PC-3 (cell line): Measurements from ENCODE around the gene MAPK12. TPM values are rescaled to one million over a fixed set of nuclear protein-coding genes. Genes with fewer than 3 reads are reported as not detected.

Source experiments
- ATAC-seq: fragments of 200-7000 bp; cut with Tn5 transposase; 2 replicates; pipeline ENCODE4 v1.9.1; 2020; ENCODE audit warnings: mild to moderate bottlenecking, moderate library complexity
- BruUV-seq: library from RNA; stranded (reverse); fragments of 400-500 nt; replicated peaks from 2 replicates; lab custom pipeline; 2021; lab: Mats Ljungman, UMichigan
- CTCF ChIA-PET: fragments of 300-600 bp; sonication (Branson Sonifier 250); formaldehyde crosslinking; loops from one replicate; lab custom pipeline; 2022; ENCODE audit warnings: antibody characterized with exemption; lab: Charles Lee
- POLR2A ChIA-PET: fragments of 300-600 bp; sonication (Branson Sonifier 250); formaldehyde crosslinking; loops from one replicate; lab custom pipeline; 2022; ENCODE audit warnings: antibody characterized with exemption; ENCODE audit not compliant: unreplicated experiment; lab: Charles Lee
- DNase-seq: peaks from one replicate; pipeline ENCODE4 v3.0.0-alpha.2; 2015
- H2AFZ ChIP-seq: fragments of 300-600 bp; sonication (generic); 2 replicates; pipeline ENCODE4 v1.6.0; 2016; ENCODE audit warnings: antibody characterized with exemption, low read length
- H3F3A ChIP-seq: fragments of 300-600 bp; sonication (generic); one replicate; pipeline ENCODE4 v1.6.0; 2017; ENCODE audit warnings: antibody characterized with exemption, low read length, control low read depth, mild to moderate bottlenecking; ENCODE audit not compliant: unreplicated experiment
- H3K27ac ChIP-seq: fragments of 300-600 bp; sonication (generic); 2 replicates; pipeline ENCODE4 v1.5.1; 2016; ENCODE audit warnings: mild to moderate bottlenecking, low read length
- H3K27me3 ChIP-seq: fragments of 300-600 bp; sonication (generic); 2 replicates; pipeline ENCODE4 v1.6.1; 2016; ENCODE audit warnings: low read length, mixed read lengths
- H3K36me3 ChIP-seq: fragments of 300-600 bp; sonication (generic); 2 replicates; pipeline ENCODE4 v1.6.1; 2016; ENCODE audit warnings: low read depth, mixed run types, low read length, mixed read lengths
- H3K4me1 ChIP-seq: fragments of 300-600 bp; sonication (generic); 2 replicates; pipeline ENCODE4 v1.5.1; 2016; ENCODE audit warnings: low read length; ENCODE audit not compliant: insufficient read depth
- H3K4me2 ChIP-seq: fragments of 300-600 bp; sonication (generic); 2 replicates; pipeline ENCODE4 v1.6.0; 2016; ENCODE audit warnings: low read length
- H3K4me3 ChIP-seq: fragments of 300-600 bp; sonication (generic); 2 replicates; pipeline ENCODE4 v1.5.1; 2016; ENCODE audit warnings: mild to moderate bottlenecking, low read length, mixed read lengths
- H3K79me2 ChIP-seq: fragments of 300-600 bp; sonication (generic); 2 replicates; pipeline ENCODE4 v1.6.1; 2017; ENCODE audit warnings: low read length, mixed read lengths
- H3K9ac ChIP-seq: fragments of 300-600 bp; sonication (generic); 2 replicates; pipeline ENCODE4 v1.6.0; 2016; ENCODE audit warnings: mild to moderate bottlenecking, low read length
- H3K9me2 ChIP-seq: fragments of 300-600 bp; sonication (generic); replicated peaks from 2 replicates; pipeline ENCODE4 v1.6.1; 2016; ENCODE audit warnings: mixed run types, low read length, mixed read lengths
- H3K9me3 ChIP-seq: fragments of 300-600 bp; sonication (generic); 2 replicates; pipeline ENCODE4 v1.6.1; 2016; ENCODE audit warnings: low read length, mixed read lengths
- H4K20me1 ChIP-seq: fragments of 300-600 bp; sonication (generic); 2 replicates; pipeline ENCODE4 v1.6.1; 2016; ENCODE audit warnings: low read length, mixed read lengths
- CTCF ChIP-seq: fragments of 300-600 bp; sonication (generic); conservative IDR thresholded peaks from 2 replicates; pipeline ENCODE4 v1.5.1; 2017; ENCODE audit warnings: antibody characterized with exemption, low read depth, mild to moderate bottlenecking, low read length
- EZH2 ChIP-seq: fragments of 300-600 bp; sonication (generic); IDR thresholded peaks from one replicate; pipeline ENCODE4 v1.6.1; 2017; ENCODE audit warnings: antibody characterized with exemption, mild to moderate bottlenecking, low read length; ENCODE audit not compliant: unreplicated experiment
- EZH2phosphoT487 ChIP-seq: fragments of 300-600 bp; sonication (generic); IDR thresholded peaks from 2 replicates; pipeline ENCODE4 v1.6.1; 2018; ENCODE audit warnings: mild to moderate bottlenecking, antibody characterized with exemption, low read length, borderline replicate concordance
- intact Hi-C: fragments of 100-400 bp; cut with micrococcal nuclease; formaldehyde crosslinking; loops from 2 replicates; pipeline ENCODE4 v1.9.0; 2023
- total RNA-seq: library from RNA; depleted of rRNA; stranded (reverse); fragments of >200 nt; gene quantifications from 2 replicates; pipeline ENCODE4 v1.2.3, GENCODE V29; 2014; rRNA removed

MAPK12 gene
- total RNA-seq, 1 experiment from 2014 or later: 22.4 TPM

DNA sequence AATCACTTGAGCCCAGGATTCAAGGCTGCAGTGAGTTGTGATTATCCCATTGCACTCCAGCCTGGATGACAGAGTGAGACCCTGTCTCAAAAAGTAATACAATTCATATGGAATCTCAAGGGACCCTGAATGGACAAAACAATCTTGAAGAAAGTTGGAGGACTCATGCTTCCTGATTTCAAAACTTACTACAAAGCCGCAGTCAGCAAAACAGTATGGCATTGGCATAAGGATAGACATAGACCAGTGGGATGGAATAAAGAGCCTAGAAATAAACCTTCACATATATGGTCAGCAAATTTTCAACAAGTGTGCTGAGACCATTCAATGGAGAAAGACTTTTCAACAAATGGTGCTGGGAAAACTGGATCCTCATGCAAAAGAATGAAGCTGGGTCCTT, 58.2 kb downstream of the MAPK12 start:
- POLR2A ChIA-PET: no interaction called here
- H3K27ac ChIP-seq: no peak overlapping the region

More for the DNA sequence above, 58.2 kb downstream of the MAPK12 start:
- Histone ChIP-seq H3K9ac (no peak overlapping the region), H3K9me2 (no peaks in the 10 kb centered on the region), H4K20me1 (no peaks in the 10 kb centered on the region), H3K79me2 (peaks cover 25% of the 10 kb centered on the region), H3K27me3 (no peaks in the 10 kb centered on the region), H2AFZ (no peak overlapping the region), H3F3A (no peaks in the 10 kb centered on the region), H3K4me1 (peaks cover 3% of the 10 kb centered on the region), H3K4me3 (no peak overlapping the region), H3K9me3 (no peaks in the 10 kb centered on the region), H3K4me2 (no peak overlapping the region), H3K36me3 (no peaks in the 10 kb centered on the region)
- no TSS peak for BruUV-seq
- no peak for DNase-seq
- ATAC-seq: no peak
- CTCF ChIA-PET: no interaction called here
- intact Hi-C loops: no loop called here
- TF ChIP-seq CTCF (no peak), EZH2phosphoT487 (no peak), EZH2 (no peak)

Other genes starting within 250 kb of the MAPK12 start
- gene IL17REL, start 248.9 kb downstream of the MAPK12 start, total RNA-seq: 0.04 TPM in 1 of 2 replicates, not detected in the other
- gene TTLL8, start 203.4 kb downstream of the MAPK12 start, total RNA-seq: not detected in 2 replicates
- 0.62 TPM in 1 of 2 replicates, not detected in the other for gene MLC1, start 176.3 kb downstream of the MAPK12 start, total RNA-seq
- 0.26 and 1.6 TPM in 2 replicates for gene MOV10L1, start 171.7 kb downstream of the MAPK12 start, total RNA-seq
- 9.4 and 11.9 TPM in 2 replicates for gene PANX2, start 91.0 kb downstream of the MAPK12 start, total RNA-seq
- 53.4 and 59.8 TPM in 2 replicates for gene TRABD, start 75.8 kb downstream of the MAPK12 start, total RNA-seq
- gene SELENOO, start 60.7 kb downstream of the MAPK12 start, total RNA-seq: 32.8 and 37.4 TPM in 2 replicates
- 32.1 and 39.5 TPM in 2 replicates for gene TUBGCP6, start 16.7 kb downstream of the MAPK12 start, total RNA-seq
- 25.8 and 34.5 TPM in 2 replicates for gene HDAC10, start 10.4 kb downstream of the MAPK12 start, total RNA-seq
- 7.0 and 7.6 TPM in 2 replicates for gene MAPK11, start 8.7 kb upstream of the MAPK12 start, total RNA-seq
- gene PLXNB2, start 46.0 kb upstream of the MAPK12 start, total RNA-seq: 68.2 and 82.9 TPM in 2 replicates
- gene DENND6B, start 65.3 kb upstream of the MAPK12 start, total RNA-seq: 1.1 and 1.7 TPM in 2 replicates
- gene PPP6R2, start 81.6 kb upstream of the MAPK12 start, total RNA-seq: 46.2 and 54.0 TPM in 2 replicates
- 48.5 and 67.1 TPM in 2 replicates for gene SBF1, start 213.4 kb upstream of the MAPK12 start, total RNA-seq
- gene ADM2, start 219.9 kb upstream of the MAPK12 start, total RNA-seq: 0.98 and 1.8 TPM in 2 replicates
- gene MIOX, start 225.2 kb upstream of the MAPK12 start, total RNA-seq: not detected in 2 replicates
- 42.4 and 52.2 TPM in 2 replicates for gene LMF2, start 246.0 kb upstream of the MAPK12 start, total RNA-seq
- 75.4 and 92.1 TPM in 2 replicates for gene NCAPH2, start 246.5 kb upstream of the MAPK12 start, total RNA-seq